SKM-1 treated with dmso at 0.1 percent for 144 hours (cell line): Measurements from ENCODE around the gene FBN2.
"Not testable (repeated sequence)": the region's sequence is repeated elsewhere in the genome, so short reads cannot be mapped to it uniquely, and the experiment has no call there.

Source experiments
- DNase-seq: peaks from one replicate; lab custom pipeline; 2025; ENCODE audit not compliant: unreplicated experiment; lab: John Stamatoyannopoulos, UW

Gene FBN2

GRCh38 chr5:128480158-128480557, 57.9 kb downstream of the FBN2 start:
- no peak for DNase-seq

GRCh38 chr5:128478386-128479368, 59.4 kb downstream of the FBN2 start:
- no peak for DNase-seq

GRCh38 chr5:128477944-128478343, 60.1 kb downstream of the FBN2 start:
- DNase-seq = no peak

- no peak for DNase-seq
Measured at GRCh38 chr5:128475693-128476092, 62.4 kb downstream of the FBN2 start.

- DNase-seq = no peak
Measured at GRCh38 chr5:128472919-128473318, 65.1 kb downstream of the FBN2 start.

GRCh38 chr5:128472036-128472435, 66.0 kb downstream of the FBN2 start:
- peak; percentile 15 for DNase-seq

GRCh38 chr5:128470663-128471062, 67.4 kb downstream of the FBN2 start:
- DNase-seq = no peak

- DNase-seq = no peak
Measured at GRCh38 chr5:128469912-128470311, 68.1 kb downstream of the FBN2 start.

- no peak for DNase-seq
Measured at GRCh38 chr5:128466980-128467379, 71.1 kb downstream of the FBN2 start.

GRCh38 chr5:128466554-128466953, 71.5 kb downstream of the FBN2 start:
- DNase-seq = no peak

GRCh38 chr5:128464596-128464995, 73.4 kb downstream of the FBN2 start:
- no peak for DNase-seq

- no peak for DNase-seq
Measured at GRCh38 chr5:128462330-128462729, 75.7 kb downstream of the FBN2 start.

GRCh38 chr5:128457147-128457915, 80.7 kb downstream of the FBN2 start:
- not testable (repeated sequence) for DNase-seq

- no peak for DNase-seq
Measured at GRCh38 chr5:128455841-128456361, 82.1 kb downstream of the FBN2 start.

- DNase-seq = no peak
Measured at GRCh38 chr5:128453121-128453520, 84.9 kb downstream of the FBN2 start.

- DNase-seq = not testable (repeated sequence)
Measured at GRCh38 chr5:128447224-128447623, 90.8 kb downstream of the FBN2 start.

GRCh38 chr5:128441941-128442350, 96.1 kb downstream of the FBN2 start:
- no peak for DNase-seq

- no peak for DNase-seq
Measured at GRCh38 chr5:128441165-128441564, 96.9 kb downstream of the FBN2 start.

- DNase-seq = no peak
Measured at GRCh38 chr5:128436749-128437188, 101.3 kb downstream of the FBN2 start.

- DNase-seq = no peak
Measured at GRCh38 chr5:128435861-128436260, 102.2 kb downstream of the FBN2 start.

GRCh38 chr5:128434993-128435392, 103.1 kb downstream of the FBN2 start:
- DNase-seq = no peak
